ENCODE data around the gene FURIN. TPM values are rescaled to one million over a fixed set of nuclear protein-coding genes. Genes with fewer than 3 reads are reported as not detected.

Gene FURIN
- total and polyA plus RNA-seq, 9 of the 15 experiments (the other 6 are each of a cell fraction or from before 2014, with no cell fraction given), result 0.92 to 99.9 (median 34.8) TPM

DNA sequence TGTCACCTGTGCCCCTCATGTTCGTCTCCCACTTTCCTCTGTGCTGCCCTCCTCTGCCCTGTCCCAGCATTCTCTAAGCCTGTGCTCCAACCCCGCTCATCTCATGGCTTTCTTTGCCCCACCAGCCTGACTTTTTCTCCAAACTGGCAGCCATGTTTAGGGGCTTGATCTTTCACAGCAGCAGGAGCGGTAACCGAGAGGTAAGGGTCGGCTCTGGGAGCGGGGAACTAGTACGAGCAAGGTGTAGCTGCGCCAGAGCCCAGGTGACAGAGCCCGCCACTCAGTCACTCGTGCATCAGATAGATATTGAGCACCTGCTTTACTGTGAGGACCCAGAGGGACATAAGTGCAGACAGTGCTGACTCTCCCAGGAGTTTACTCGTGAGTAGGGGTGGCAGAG lies 48.1 kb downstream of the FURIN start:
- DNase-seq (ENCODE audit: extremely low read depth in 1 of 4, low spot score in 3 of 4) (no peak), FAIRE-seq (no peak), ATAC-seq (no peak)
- no peak overlapping the region for H3K4me3 ChIP-seq
- 95% methylated on average over 11 of the region's 11 CpGs for WGBS (ENCODE audit: insufficient coverage, low coverage, missing lambda C conversion rate)
- peak overlapping the region in 1 of 2 experiments; percentile 13; a peak in 3 of 4 replicates for H3K9ac ChIP-seq (ENCODE audit: insufficient read depth in 1 of 2, low read depth in 2 of 2, low read length in 2 of 2)
- ChIA-PET POLR2A (interaction anchor here (0.7 to 4.7 kb wide), 4 partner anchors 9 to 556 kb away, joined by 3 to 54 read pairs (median 6); partner anchors contain the start of gene MAN2A2), CTCF (ENCODE audit: low intra/inter-chr PET ratio) (no interaction called here)
- no peaks in the 10 kb centered on the region for H3K9me1 ChIP-seq (ENCODE audit: control insufficient read depth, insufficient read depth, low read length)
- H3K9me3 ChIP-seq (replicated peaks; ENCODE audit: control insufficient read depth, insufficient read depth, low read depth, low read length), result no peaks in the 10 kb centered on the region
- peak overlapping the region; percentile 80; the same call in 2 of the 3 replicates for H3K27ac ChIP-seq (ENCODE audit: extremely low read depth, low read depth, low read length)
- no peaks in the 10 kb centered on the region for H3K27me3 ChIP-seq (ENCODE audit: control insufficient read depth in 2 of 2, insufficient read depth in 2 of 2, low read length in 2 of 2)
- TF ChIP-seq SP1 (CRISPR knock-in tag; IDR thresholded peaks at IDR 0.05) (peak; percentile 5; the same call in 1 of the 2 replicates), TARDBP (IDR thresholded peaks at IDR 0.05) (no peak), KHSRP (IDR thresholded peaks at IDR 0.05) (no peak)
- 0 out of 2 replicates have a peak overlapping the region, but pooled peaks have one; percentile 4 for H3K4me2 ChIP-seq (ENCODE audit: insufficient read depth, low read length)
- peaks cover 6% of the 10 kb centered on the region; the same call in 2 of the 3 replicates for H3K79me2 ChIP-seq (ENCODE audit: control insufficient read depth, insufficient read depth, low read length)
- H3K4me1 ChIP-seq (replicated peaks in 1 of 2; ENCODE audit: control insufficient read depth in 2 of 2, insufficient read depth in 2 of 2, low read length in 2 of 2), result peaks cover 19 to 33% of the 10 kb centered on the region in 2 experiments
- BruUV-seq (replicated peaks), result no TSS peak
- peaks cover 100% of the 10 kb centered on the region for H3K36me3 ChIP-seq (ENCODE audit: control insufficient read depth, insufficient read depth, low read length)
- H2AFZ ChIP-seq (ENCODE audit: low read depth, low read length), result no peak overlapping the region
- in situ Hi-C loops (cut with MboI) (no loop called here), intact Hi-C loops (cut with micrococcal nuclease) (no loop called here)
- H4K20me1 ChIP-seq (replicated peaks; ENCODE audit: control insufficient read depth, insufficient read depth, low read length), result no peaks in the 10 kb centered on the region

DNA sequence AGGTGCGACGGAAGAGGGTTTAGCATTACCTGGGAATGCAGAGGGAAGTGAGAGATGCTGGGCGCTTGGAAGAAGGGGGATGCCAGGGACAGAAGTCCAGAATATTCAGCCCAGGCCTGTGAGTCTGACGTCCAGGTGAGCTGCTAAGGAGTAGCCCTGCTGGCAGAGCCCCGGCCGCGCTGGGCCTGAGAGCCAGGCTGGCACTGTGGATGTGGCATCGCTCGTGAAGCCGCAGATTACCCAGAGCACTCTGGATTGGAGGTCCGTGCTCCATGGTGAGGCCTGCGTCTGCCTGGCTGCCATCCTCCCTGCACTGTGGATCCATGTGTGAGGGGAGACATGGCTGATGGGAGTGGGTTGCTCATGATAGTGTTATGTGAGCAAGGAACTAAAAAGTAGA lies 49.2 kb downstream of the FURIN start:
- Histone ChIP-seq H3K27me3 (ENCODE audit: control insufficient read depth in 2 of 2, insufficient read depth in 2 of 2, low read length in 2 of 2) (no peaks in the 10 kb centered on the region), H3K4me1 (replicated peaks in 1 of 2; ENCODE audit: control insufficient read depth in 2 of 2, insufficient read depth in 2 of 2, low read length in 2 of 2) (peaks cover 22 to 25% of the 10 kb centered on the region in 2 experiments), H3K79me2 (ENCODE audit: control insufficient read depth, insufficient read depth, low read length) (peaks cover 6% of the 10 kb centered on the region; the same call in 2 of the 3 replicates), H3K9me3 (replicated peaks; ENCODE audit: control insufficient read depth, insufficient read depth, low read depth, low read length) (no peaks in the 10 kb centered on the region), H2AFZ (ENCODE audit: low read depth, low read length) (no peak overlapping the region), H3K4me2 (ENCODE audit: insufficient read depth, low read length) (no peak overlapping the region), H3K9me1 (ENCODE audit: control insufficient read depth, insufficient read depth, low read length) (no peaks in the 10 kb centered on the region), H3K9ac (ENCODE audit: insufficient read depth in 1 of 2, low read depth in 2 of 2, low read length in 2 of 2) (peak overlapping the region in 1 of 2 experiments; percentile 72; a peak in 1 of 4 replicates), H3K27ac (ENCODE audit: extremely low read depth, low read depth, low read length) (no peak overlapping the region; the same call in 2 of the 3 replicates), H3K4me3 (no peak overlapping the region), H4K20me1 (replicated peaks; ENCODE audit: control insufficient read depth, insufficient read depth, low read length) (no peaks in the 10 kb centered on the region), H3K36me3 (ENCODE audit: control insufficient read depth, insufficient read depth, low read length) (peaks cover 98% of the 10 kb centered on the region)
- DNase-seq (ENCODE audit: extremely low read depth in 1 of 4, low spot score in 3 of 4) (no peak), FAIRE-seq (no peak), ATAC-seq (no peak)
- ChIA-PET POLR2A (interaction anchor here (1.1 to 4.7 kb wide), 5 partner anchors 9 to 15 kb away, joined by 3 to 54 read pairs (median 9); partner anchors contain the start of genes HDDC3 and MAN2A2), CTCF (ENCODE audit: low intra/inter-chr PET ratio) (no interaction called here)
- BruUV-seq (replicated peaks), result no TSS peak
- in situ Hi-C loops (cut with MboI) (no loop called here), intact Hi-C loops (cut with micrococcal nuclease) (no loop called here)
- over 99% methylated on average over 12 of the region's 12 CpGs for WGBS (ENCODE audit: insufficient coverage, low coverage, missing lambda C conversion rate)
- TF ChIP-seq POLR2A (conservative IDR thresholded peaks at IDR 0.05), result peak; percentile 17
- TF ChIP-seq POLR2G (IDR thresholded peaks at IDR 0.05; ENCODE audit: low read depth, low read length), result peak; percentile 60
- TF ChIP-seq, protein P1, sequence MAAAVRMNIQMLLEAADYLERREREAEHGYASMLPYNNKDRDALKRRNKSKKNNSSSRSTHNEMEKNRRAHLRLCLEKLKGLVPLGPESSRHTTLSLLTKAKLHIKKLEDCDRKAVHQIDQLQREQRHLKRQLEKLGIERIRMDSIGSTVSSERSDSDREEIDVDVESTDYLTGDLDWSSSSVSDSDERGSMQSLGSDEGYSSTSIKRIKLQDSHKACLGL (CRISPR knock-in tag; IDR thresholded peaks at IDR 0.05; ENCODE audit: borderline replicate concordance, poor library complexity, severe bottlenecking), result no peak
- TF ChIP-seq, protein P2, sequence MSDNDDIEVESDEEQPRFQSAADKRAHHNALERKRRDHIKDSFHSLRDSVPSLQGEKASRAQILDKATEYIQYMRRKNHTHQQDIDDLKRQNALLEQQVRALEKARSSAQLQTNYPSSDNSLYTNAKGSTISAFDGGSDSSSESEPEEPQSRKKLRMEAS (CRISPR knock-in tag; IDR thresholded peaks at IDR 0.05), result 0 out of 2 replicates have a peak, but pooled peaks have one; percentile 23

All from K562 (cell line).